GM23338 (cell line): Measurements from ENCODE around the gene MMP27. TPM values are rescaled to one million over a fixed set of nuclear protein-coding genes. Genes with fewer than 3 reads are reported as not detected.

Experiments used
- ATAC-seq: fragments of 200-7000 bp; cut with Tn5 transposase; 3 replicates; pipeline ENCODE4 v1.9.1; 2020
- DNase-seq: peaks from one replicate; pipeline ENCODE4 v3.0.0-alpha.2; 2015; ENCODE audit warnings: low spot score
- H2AFZ ChIP-seq: fragments of 200-600 bp; sonication (generic); 2 replicates; pipeline ENCODE4 v1.8.0; 2016; ENCODE audit warnings: antibody characterized with exemption, mild to moderate bottlenecking, moderate library complexity
- H3F3A ChIP-seq: fragments of 200-600 bp; sonication (generic); replicated peaks from 2 replicates; pipeline ENCODE4 v1.8.0; 2017; ENCODE audit warnings: antibody characterized with exemption, mixed run types, low read depth
- H3K27ac ChIP-seq: fragments of 200-600 bp; sonication (generic); 2 replicates; pipeline ENCODE4 v1.6.1; 2016; ENCODE audit warnings: low read depth
- H3K27me3 ChIP-seq: fragments of 200-600 bp; sonication (generic); 2 replicates; pipeline ENCODE4 v1.8.0; 2016; ENCODE audit warnings: mild to moderate bottlenecking, mixed run types, moderate library complexity; ENCODE audit not compliant: insufficient read depth
- H3K36me3 ChIP-seq: fragments of 200-600 bp; sonication (generic); 2 replicates; pipeline ENCODE4 v1.8.0; 2016; ENCODE audit warnings: mild to moderate bottlenecking; ENCODE audit not compliant: insufficient read depth
- H3K4me1 ChIP-seq: fragments of 200-600 bp; sonication (generic); 2 replicates; pipeline ENCODE4 v1.8.0; 2016; ENCODE audit warnings: mild to moderate bottlenecking, moderate library complexity; ENCODE audit not compliant: insufficient read depth
- H3K4me2 ChIP-seq: fragments of 200-600 bp; sonication (generic); 2 replicates; pipeline ENCODE4 v1.7.1; 2017; ENCODE audit warnings: mixed run types
- H3K4me3 ChIP-seq: fragments of 200-600 bp; sonication (generic); 2 replicates; pipeline ENCODE4 v1.6.1; 2016; ENCODE audit warnings: mixed run types
- H3K79me2 ChIP-seq: fragments of 200-600 bp; sonication (generic); replicated peaks from 2 replicates; pipeline ENCODE4 v1.8.0; 2017; ENCODE audit warnings: mild to moderate bottlenecking; ENCODE audit not compliant: insufficient read depth
- H3K9me2 ChIP-seq: fragments of 200-600 bp; sonication (generic); 2 replicates; pipeline ENCODE4 v1.8.0; 2017; ENCODE audit not compliant: insufficient read depth
- H4K20me1 ChIP-seq: fragments of 200-600 bp; sonication (generic); replicated peaks from 2 replicates; pipeline ENCODE4 v1.8.0; 2017; ENCODE audit warnings: mild to moderate bottlenecking; ENCODE audit not compliant: insufficient read depth
- H3K27ac Mint-ChIP-seq: 2 replicates; pipeline ENCODE4 v1.8.0; 2020; ENCODE audit warnings: inconsistent platforms, mild to moderate bottlenecking, moderate library complexity, mixed read lengths
- H3K27me3 Mint-ChIP-seq: 3 replicates; pipeline ENCODE4 v1.8.0; 2022; ENCODE audit warnings: low read depth, mild to moderate bottlenecking, moderate library complexity, mixed read lengths, inconsistent platforms; ENCODE audit not compliant: insufficient read depth, poor library complexity
- H3K36me3 Mint-ChIP-seq: 3 replicates; pipeline ENCODE4 v1.8.0; 2021; ENCODE audit warnings: low read depth, mild to moderate bottlenecking, inconsistent platforms, moderate library complexity, mixed read lengths
- H3K4me1 Mint-ChIP-seq: 3 replicates; pipeline ENCODE4 v1.8.0; 2020; ENCODE audit warnings: mild to moderate bottlenecking, inconsistent platforms, mixed read lengths
- H3K4me3 Mint-ChIP-seq: 3 replicates; pipeline ENCODE4 v1.8.0; 2021; ENCODE audit warnings: moderate library complexity, mild to moderate bottlenecking, inconsistent platforms, mixed read lengths
- H3K9me3 Mint-ChIP-seq: 3 replicates; pipeline ENCODE4 v1.8.0; 2020; ENCODE audit warnings: moderate library complexity, mild to moderate bottlenecking, inconsistent platforms, mixed read lengths
- CREB1 ChIP-seq: fragments of 250-450 bp; sonication (Bioruptor Pico); IDR thresholded peaks from 2 replicates; pipeline ENCODE4 v1.5.0; 2020; ENCODE audit warnings: low read depth, mild to moderate bottlenecking, moderate library complexity
- ETS1 ChIP-seq: IDR thresholded peaks from 2 replicates; pipeline ENCODE4 v1.6.1; 2016; ENCODE audit warnings: antibody characterized with exemption
- EZH2 ChIP-seq: fragments of 200-600 bp; sonication (generic); IDR thresholded peaks from one replicate; pipeline ENCODE4 v1.8.0; 2017; ENCODE audit warnings: antibody characterized with exemption, mild to moderate bottlenecking, low read depth; ENCODE audit not compliant: unreplicated experiment
- EZH2phosphoT487 ChIP-seq: fragments of 200-600 bp; sonication (generic); IDR thresholded peaks from one replicate; pipeline ENCODE4 v1.8.1; 2018; ENCODE audit warnings: antibody characterized with exemption; ENCODE audit not compliant: unreplicated experiment
- JUNB ChIP-seq: IDR thresholded peaks from one replicate; pipeline ENCODE4 v1.6.1; 2016; ENCODE audit warnings: antibody characterized with exemption; ENCODE audit not compliant: unreplicated experiment
- POLR2AphosphoS5 ChIP-seq: IDR thresholded peaks from 2 replicates; pipeline ENCODE4 v1.6.1; 2016; ENCODE audit warnings: antibody characterized with exemption, low read depth
- STAT1 ChIP-seq: IDR thresholded peaks from one replicate; pipeline ENCODE4 v1.6.1; 2016; ENCODE audit warnings: antibody characterized with exemption; ENCODE audit not compliant: unreplicated experiment
- ZNF114 ChIP-seq: fragments of 250-450 bp; sonication (Bioruptor Pico); IDR thresholded peaks from 2 replicates; pipeline ENCODE4 v1.5.0; 2020; ENCODE audit warnings: mild to moderate bottlenecking, moderate library complexity
- ZNF462 ChIP-seq: fragments of 250-450 bp; sonication (Bioruptor Pico); IDR thresholded peaks from 2 replicates; pipeline ENCODE4 v1.5.0; 2020; ENCODE audit warnings: mild to moderate bottlenecking, moderate library complexity
- polyA plus RNA-seq: library from polyadenylated mRNA; unstranded; fragments of >200 nt; fragmentation: Nextera tagmentation; extraction: Ambion mirVana; gene quantifications from 2 replicates; pipeline ENCODE4 v1.2.1, GENCODE V29; 2016
- total RNA-seq: library from RNA; depleted of rRNA; stranded (reverse); fragments of >200 nt; shearing (Covaris generic); gene quantifications from 2 replicates; pipeline ENCODE4 v1.2.3, GENCODE V29; 2014
- TF ChIP-seq, protein P1 (sequence below), 2 experiments: fragments of 200-600 bp in 1 of 2; sonication (generic) in 1 of 2; conservative IDR thresholded peaks; 2 replicates each; pipeline versions ENCODE4 v1.5.1 to v1.6.1; 2016 to 2017; ENCODE audit warnings: antibody characterized with exemption in 2 of 2, low read depth in 2 of 2, mild to moderate bottlenecking in 2 of 2, moderate library complexity in 1 of 2

Gene MMP27
- total and polyA plus RNA-seq, 2 experiments from 2014 or later: not detected

GRCh38 chr11:102656528-102656927, 49.0 kb downstream of the MMP27 start (continued):
- TF ChIP-seq, protein P1, sequence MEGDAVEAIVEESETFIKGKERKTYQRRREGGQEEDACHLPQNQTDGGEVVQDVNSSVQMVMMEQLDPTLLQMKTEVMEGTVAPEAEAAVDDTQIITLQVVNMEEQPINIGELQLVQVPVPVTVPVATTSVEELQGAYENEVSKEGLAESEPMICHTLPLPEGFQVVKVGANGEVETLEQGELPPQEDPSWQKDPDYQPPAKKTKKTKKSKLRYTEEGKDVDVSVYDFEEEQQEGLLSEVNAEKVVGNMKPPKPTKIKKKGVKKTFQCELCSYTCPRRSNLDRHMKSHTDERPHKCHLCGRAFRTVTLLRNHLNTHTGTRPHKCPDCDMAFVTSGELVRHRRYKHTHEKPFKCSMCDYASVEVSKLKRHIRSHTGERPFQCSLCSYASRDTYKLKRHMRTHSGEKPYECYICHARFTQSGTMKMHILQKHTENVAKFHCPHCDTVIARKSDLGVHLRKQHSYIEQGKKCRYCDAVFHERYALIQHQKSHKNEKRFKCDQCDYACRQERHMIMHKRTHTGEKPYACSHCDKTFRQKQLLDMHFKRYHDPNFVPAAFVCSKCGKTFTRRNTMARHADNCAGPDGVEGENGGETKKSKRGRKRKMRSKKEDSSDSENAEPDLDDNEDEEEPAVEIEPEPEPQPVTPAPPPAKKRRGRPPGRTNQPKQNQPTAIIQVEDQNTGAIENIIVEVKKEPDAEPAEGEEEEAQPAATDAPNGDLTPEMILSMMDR (conservative IDR thresholded peaks at IDR 0.05; ENCODE audit: low read depth in 2 of 2): no peak
- TF ChIP-seq STAT1: no peak
- no peak for TF ChIP-seq ETS1
- no peak for TF ChIP-seq EZH2phosphoT487

DNA sequence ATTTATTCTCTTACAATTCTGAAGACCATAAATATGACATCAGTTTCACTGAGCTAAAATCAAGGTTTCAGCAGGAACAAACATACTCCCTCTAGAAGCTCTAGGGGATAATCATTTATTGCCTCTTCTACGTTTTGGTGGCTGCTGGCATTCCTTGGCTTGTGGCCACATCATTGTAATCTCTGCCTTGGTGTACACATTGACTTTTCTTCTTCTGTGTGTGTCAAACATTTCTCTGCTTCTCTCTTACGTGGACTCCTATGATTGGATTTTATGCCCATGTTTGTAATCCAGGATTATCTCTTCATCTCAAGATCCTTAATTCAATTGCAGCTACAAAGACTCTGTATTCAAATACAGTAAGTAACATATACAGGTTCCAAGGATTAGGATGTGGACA, 50.0 kb downstream of the MMP27 start:
- no peak for ATAC-seq
- Histone ChIP-seq H3K79me2 (no peaks in the 10 kb centered on the region), H3K36me3 (no peaks in the 10 kb centered on the region), H3K4me1 (no peaks in the 10 kb centered on the region), H2AFZ (no peak overlapping the region), H3F3A (no peaks in the 10 kb centered on the region), H4K20me1 (no peaks in the 10 kb centered on the region), H3K4me2 (no peak overlapping the region), H3K27me3 (no peaks in the 10 kb centered on the region), H3K4me3 (no peak overlapping the region), H3K9me2 (0 out of 2 replicates have a peak, but pooled peaks cover 5% of the 10 kb centered on the region), H3K27ac (no peak overlapping the region)
- Mint-ChIP-seq H3K4me1 (no peaks in the 10 kb centered on the region), H3K27me3 (no peaks in the 10 kb centered on the region), H3K27ac (no peak overlapping the region), H3K36me3 (no peaks in the 10 kb centered on the region), H3K4me3 (no peak overlapping the region), H3K9me3 (no peaks in the 10 kb centered on the region; the same call in 2 of the 3 replicates)
- DNase-seq: no peak
- no peak for TF ChIP-seq EZH2phosphoT487
- no peak for TF ChIP-seq ETS1
- TF ChIP-seq POLR2AphosphoS5: no peak
- no peak for TF ChIP-seq CREB1 (CRISPR knock-in tag)
- TF ChIP-seq EZH2: no peak
- no peak for TF ChIP-seq ZNF114 (CRISPR knock-in tag)
- TF ChIP-seq, protein P1 (conservative IDR thresholded peaks at IDR 0.05; ENCODE audit: low read depth in 2 of 2): no peak
- TF ChIP-seq STAT1: no peak
- TF ChIP-seq JUNB: no peak
- no peak for TF ChIP-seq ZNF462 (CRISPR knock-in tag)
